ENCODE data around the gene KIF6. TPM values are rescaled to one million over a fixed set of nuclear protein-coding genes. Genes with fewer than 3 reads are reported as not detected.

Gene KIF6
- polyA plus RNA-seq, 3 donors, result not detected

- H3K4me1 ChIP-seq (ENCODE audit: control insufficient read depth in 1 of 2, insufficient read depth in 2 of 2, low read length in 2 of 2), result no peaks in the 10 kb centered on the region
Measured at GRCh38 chr6:39490108-39490507, 235.1 kb downstream of the KIF6 start.

DNA sequence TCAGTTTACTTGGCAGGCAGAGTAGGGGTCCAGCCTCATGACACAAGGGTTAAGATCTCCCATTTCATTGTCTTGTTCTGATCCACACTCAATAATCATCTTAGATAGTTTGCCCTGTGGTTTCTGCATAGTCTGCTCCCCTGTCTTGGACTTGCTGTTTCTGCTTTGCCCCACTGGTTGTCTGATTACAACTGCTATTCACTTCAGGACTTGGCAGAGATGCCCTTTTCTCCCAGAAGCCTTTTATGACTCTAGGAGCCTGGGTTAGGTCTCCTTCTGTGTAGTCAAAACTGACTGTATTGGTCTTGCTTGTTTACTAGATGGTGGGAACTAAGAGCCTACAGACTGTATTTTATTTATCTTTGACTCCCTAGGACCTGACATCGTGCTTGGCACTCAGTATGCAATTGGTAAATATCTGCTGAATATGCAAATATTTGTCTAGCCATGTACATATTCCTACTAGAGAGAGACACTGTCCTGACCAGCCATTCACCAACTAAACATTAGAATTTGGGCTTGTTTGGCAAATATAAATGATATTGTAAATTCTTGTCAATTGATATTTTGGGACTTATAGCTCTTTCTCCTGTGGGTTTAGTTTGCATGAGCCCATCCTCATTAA lies 236.8 kb downstream of the KIF6 start:
- no CpG with 5 or more reads among the region's 1 CpG for WGBS (ENCODE audit: insufficient coverage)
- peaks cover 0 to 8% (median 1%) of the 10 kb centered on the region in 3 donors for H3K27me3 Mint-ChIP-seq (ENCODE audit: low read depth in 3 of 3)
- TF ChIP-seq, protein P1, sequence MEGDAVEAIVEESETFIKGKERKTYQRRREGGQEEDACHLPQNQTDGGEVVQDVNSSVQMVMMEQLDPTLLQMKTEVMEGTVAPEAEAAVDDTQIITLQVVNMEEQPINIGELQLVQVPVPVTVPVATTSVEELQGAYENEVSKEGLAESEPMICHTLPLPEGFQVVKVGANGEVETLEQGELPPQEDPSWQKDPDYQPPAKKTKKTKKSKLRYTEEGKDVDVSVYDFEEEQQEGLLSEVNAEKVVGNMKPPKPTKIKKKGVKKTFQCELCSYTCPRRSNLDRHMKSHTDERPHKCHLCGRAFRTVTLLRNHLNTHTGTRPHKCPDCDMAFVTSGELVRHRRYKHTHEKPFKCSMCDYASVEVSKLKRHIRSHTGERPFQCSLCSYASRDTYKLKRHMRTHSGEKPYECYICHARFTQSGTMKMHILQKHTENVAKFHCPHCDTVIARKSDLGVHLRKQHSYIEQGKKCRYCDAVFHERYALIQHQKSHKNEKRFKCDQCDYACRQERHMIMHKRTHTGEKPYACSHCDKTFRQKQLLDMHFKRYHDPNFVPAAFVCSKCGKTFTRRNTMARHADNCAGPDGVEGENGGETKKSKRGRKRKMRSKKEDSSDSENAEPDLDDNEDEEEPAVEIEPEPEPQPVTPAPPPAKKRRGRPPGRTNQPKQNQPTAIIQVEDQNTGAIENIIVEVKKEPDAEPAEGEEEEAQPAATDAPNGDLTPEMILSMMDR (IDR thresholded peaks at IDR 0.05), result no peak

More at GRCh38 chr6:39490108-39490507, 235.1 kb downstream of the KIF6 start:
- TF ChIP-seq, protein P1 (IDR thresholded peaks at IDR 0.05), result no peak
- Histone ChIP-seq H3K4me2 (replicated peaks; ENCODE audit: extremely low read depth, low read length, poor library complexity, severe bottlenecking) (no peak overlapping the region), H3K27ac (ENCODE audit: low read depth in 1 of 2, low read length in 2 of 2) (no peak overlapping the region), H2AFZ (ENCODE audit: insufficient read depth, low read depth, low read length, poor library complexity, severe bottlenecking) (no peak overlapping the region), H3K9ac (ENCODE audit: insufficient read depth, low read length, poor library complexity, severe bottlenecking) (no peak overlapping the region), H3K9me3 (replicated peaks in 1 of 2; ENCODE audit: control insufficient read depth in 1 of 2, insufficient read depth in 1 of 2, low read length in 2 of 2) (no peaks in the 10 kb centered on the region), H3K4me3 (replicated peaks in 1 of 3; ENCODE audit: low read depth in 2 of 3, low read length in 3 of 3) (no peak overlapping the region), H4K20me1 (ENCODE audit: insufficient read depth, low read length) (no peaks in the 10 kb centered on the region), H3K27me3 (ENCODE audit: control insufficient read depth in 2 of 2, insufficient read depth in 2 of 2, low read length in 2 of 2) (no peaks in the 10 kb centered on the region), H3K36me3 (replicated peaks in 1 of 2; ENCODE audit: control insufficient read depth in 1 of 2, insufficient read depth in 2 of 2, low read length in 2 of 2) (no peaks in the 10 kb centered on the region), H3K79me2 (ENCODE audit: insufficient read depth, low read length) (no peaks in the 10 kb centered on the region)
- Mint-ChIP-seq H3K36me3 (no peaks in the 10 kb centered on the region), H3K27ac (no peak overlapping the region), H3K9me3 (peaks cover 0 to 2% (median 0%) of the 10 kb centered on the region in 7 donors), H3K4me3 (no peak overlapping the region), H3K4me1 (no peaks in the 10 kb centered on the region), H3K27me3 (ENCODE audit: low read depth in 3 of 3) (peaks cover 0 to 8% (median 1%) of the 10 kb centered on the region in 3 donors)
- WGBS (ENCODE audit: insufficient coverage), result 80% methylated on average over 1 of the region's 3 CpGs
- DNase-seq, result no peak
- intact Hi-C loops (cut with micrococcal nuclease), result no loop called here

More for the DNA sequence above, 236.8 kb downstream of the KIF6 start:
- no peak overlapping the region for H3K27ac Mint-ChIP-seq
- Histone ChIP-seq H3K9ac (ENCODE audit: insufficient read depth, low read length, poor library complexity, severe bottlenecking) (no peak overlapping the region), H3K36me3 (replicated peaks in 1 of 2; ENCODE audit: control insufficient read depth in 1 of 2, insufficient read depth in 2 of 2, low read length in 2 of 2) (no peaks in the 10 kb centered on the region), H3K9me3 (replicated peaks in 1 of 2; ENCODE audit: control insufficient read depth in 1 of 2, insufficient read depth in 1 of 2, low read length in 2 of 2) (no peaks in the 10 kb centered on the region), H3K27ac (ENCODE audit: low read depth in 1 of 2, low read length in 2 of 2) (no peak overlapping the region), H2AFZ (ENCODE audit: insufficient read depth, low read depth, low read length, poor library complexity, severe bottlenecking) (no peak overlapping the region), H3K4me3 (replicated peaks in 1 of 3; ENCODE audit: low read depth in 2 of 3, low read length in 3 of 3) (no peak overlapping the region), H4K20me1 (ENCODE audit: insufficient read depth, low read length) (no peaks in the 10 kb centered on the region), H3K4me1 (ENCODE audit: control insufficient read depth in 1 of 2, insufficient read depth in 2 of 2, low read length in 2 of 2) (no peaks in the 10 kb centered on the region), H3K27me3 (ENCODE audit: control insufficient read depth in 2 of 2, insufficient read depth in 2 of 2, low read length in 2 of 2) (no peaks in the 10 kb centered on the region), H3K4me2 (replicated peaks; ENCODE audit: extremely low read depth, low read length, poor library complexity, severe bottlenecking) (no peak overlapping the region), H3K79me2 (ENCODE audit: insufficient read depth, low read length) (no peaks in the 10 kb centered on the region)
- no peaks in the 10 kb centered on the region for H3K4me1 Mint-ChIP-seq
- H3K9me3 Mint-ChIP-seq, result peaks cover 0 to 2% (median 0%) of the 10 kb centered on the region in 7 donors
- H3K36me3 Mint-ChIP-seq, result no peaks in the 10 kb centered on the region
- DNase-seq, result no peak
- intact Hi-C loops (cut with micrococcal nuclease), result no loop called here
- H3K4me3 Mint-ChIP-seq, result no peak overlapping the region

Data from CD14-positive monocyte (primary cell).